NCI-H2227 (cell line): ENCODE results near the gene AGO1.
"Not testable (repeated sequence)": the region's sequence is repeated elsewhere in the genome, so short reads cannot be mapped to it uniquely, and the experiment has no call there.

Source experiments
- DNase-seq: peaks from one replicate; lab custom pipeline; 2025; ENCODE audit not compliant: unreplicated experiment; lab: John Stamatoyannopoulos, UW

The AGO1 gene

DNA sequence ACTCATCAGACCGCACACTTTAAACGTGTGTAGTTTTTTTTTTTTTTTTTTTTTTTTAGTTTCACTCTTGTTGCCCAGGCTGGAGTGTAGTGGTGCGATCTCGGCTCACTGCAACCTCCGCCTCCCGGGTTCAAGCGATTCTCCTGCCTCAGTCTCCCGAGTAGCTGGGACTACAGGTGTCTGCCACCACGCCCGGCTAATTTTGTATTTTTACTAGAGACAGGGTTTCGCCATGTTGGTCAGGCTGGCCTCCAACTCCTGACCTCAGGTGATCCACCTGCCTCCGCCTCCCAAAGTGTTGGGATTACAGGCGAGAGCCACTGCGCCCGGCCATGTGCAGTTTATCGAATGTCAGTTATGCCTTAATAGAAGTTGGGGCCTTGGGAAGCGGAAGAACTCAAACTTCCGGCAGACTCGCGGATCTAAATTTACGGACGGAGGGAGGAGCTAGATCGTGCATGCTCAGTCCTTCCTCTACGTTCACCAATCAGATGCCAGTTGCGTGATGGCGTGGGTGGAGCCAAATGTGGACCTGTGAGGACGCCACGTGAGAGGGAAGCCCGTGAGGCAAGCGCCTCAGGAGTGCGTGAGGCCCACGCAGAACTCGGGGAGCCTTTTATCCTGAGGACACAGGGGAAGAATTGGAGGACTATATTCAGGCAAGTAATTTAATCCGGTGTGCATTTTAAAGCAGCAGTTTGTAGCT, 13.6 kb upstream of the AGO1 start:
- DNase-seq = not testable (repeated sequence)

GRCh38 chr1:35870651-35871309, 12.2 kb upstream of the AGO1 start:
- no peak for DNase-seq

DNA sequence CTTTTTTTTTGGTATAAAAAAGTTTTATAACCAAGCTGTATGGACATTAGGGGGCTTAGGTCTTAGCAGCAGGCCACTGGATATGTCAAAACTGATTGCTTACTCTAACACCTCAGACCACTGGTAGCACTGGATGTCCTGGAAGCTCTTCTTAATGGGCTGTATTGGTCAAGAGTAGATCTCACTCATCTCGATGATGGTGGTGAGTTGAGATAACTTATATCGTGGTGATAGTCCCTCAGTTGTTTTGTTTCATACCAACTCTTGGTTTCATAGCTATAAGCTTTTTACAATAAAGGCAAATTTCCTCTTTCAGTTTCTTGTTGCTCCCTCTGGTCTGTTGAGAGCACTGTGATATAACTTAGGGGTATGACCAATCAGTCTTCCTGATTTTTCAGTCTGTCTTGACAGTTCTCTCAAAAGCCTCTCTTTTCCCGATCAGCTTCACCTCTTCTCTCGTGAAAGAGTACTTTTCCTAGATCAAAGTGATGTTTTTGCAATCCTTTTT, 9.7 kb upstream of the AGO1 start:
- DNase-seq = no peak

- not testable (repeated sequence) for DNase-seq
These were observed 8.9 kb upstream of the AGO1 start for GRCh38 chr1:35874115-35874514.

DNA sequence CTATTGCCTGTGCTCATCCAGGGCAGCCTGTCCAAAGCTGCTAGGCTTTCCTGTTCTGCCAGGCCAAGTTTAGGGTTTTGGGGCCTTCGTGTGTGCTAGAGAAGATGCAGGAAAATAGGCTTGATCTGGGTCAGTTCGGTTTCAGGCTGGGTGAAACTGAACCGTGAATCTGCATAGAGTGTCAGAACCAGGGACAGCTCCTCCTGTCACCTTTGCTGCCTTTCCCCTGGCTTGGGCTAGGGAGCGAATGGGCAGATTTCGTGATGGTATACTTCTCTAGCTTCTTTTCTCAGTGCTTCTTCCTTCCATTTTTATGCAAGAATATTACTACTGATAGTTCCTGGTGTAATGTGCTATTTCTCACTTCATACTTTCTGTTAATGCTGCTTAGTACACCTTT, 6.0 kb upstream of the AGO1 start:
- DNase-seq = no peak

DNA sequence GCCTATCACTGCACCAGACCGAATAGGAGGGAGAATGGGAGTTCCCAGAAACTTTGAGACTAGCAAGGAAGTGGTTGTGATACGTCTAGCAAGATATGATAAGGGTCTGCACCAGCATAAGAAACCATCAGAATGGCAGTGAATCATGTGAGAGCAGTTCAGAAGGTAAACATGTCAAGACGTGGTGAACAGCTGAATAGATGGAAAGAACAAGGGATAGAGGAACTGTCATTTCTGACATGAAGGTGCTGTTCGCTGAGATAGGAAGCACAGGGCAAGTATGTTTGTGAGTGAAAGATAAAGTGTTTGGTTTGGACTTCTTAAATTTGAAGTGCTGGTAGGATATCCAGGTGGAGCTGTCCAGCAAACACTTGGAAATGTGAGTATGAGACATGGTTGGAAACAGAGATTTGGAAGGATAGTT, 1.1 kb upstream of the AGO1 start:
- DNase-seq = no peak

GRCh38 chr1:35882586-35882944, 444 bp upstream of the AGO1 start:
- no peak for DNase-seq

DNA sequence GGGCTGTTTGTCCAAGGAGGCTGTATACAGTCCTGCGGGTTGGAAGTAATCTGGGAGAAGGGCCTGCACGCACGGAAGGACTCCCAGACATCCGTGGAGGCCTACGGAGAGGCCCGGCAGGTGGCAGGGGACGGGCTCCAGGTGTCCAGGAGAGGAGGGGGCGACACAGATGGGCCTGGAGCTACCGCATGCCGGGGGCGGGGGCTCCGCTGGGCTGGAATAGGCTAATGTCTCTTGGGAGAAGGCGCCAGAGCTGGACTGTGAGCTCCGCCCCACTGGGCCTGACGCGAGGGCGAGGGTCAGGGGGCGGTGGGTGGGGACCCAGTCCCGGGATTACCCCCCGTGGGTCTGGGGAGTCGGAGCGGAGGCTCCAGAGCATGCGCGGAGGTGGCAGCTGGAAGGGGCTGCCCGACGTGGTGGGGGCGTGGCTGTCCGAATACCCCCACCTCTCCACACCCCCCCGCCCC, 659 bp downstream of the AGO1 start:
- peak; percentile 89 for DNase-seq

DNA sequence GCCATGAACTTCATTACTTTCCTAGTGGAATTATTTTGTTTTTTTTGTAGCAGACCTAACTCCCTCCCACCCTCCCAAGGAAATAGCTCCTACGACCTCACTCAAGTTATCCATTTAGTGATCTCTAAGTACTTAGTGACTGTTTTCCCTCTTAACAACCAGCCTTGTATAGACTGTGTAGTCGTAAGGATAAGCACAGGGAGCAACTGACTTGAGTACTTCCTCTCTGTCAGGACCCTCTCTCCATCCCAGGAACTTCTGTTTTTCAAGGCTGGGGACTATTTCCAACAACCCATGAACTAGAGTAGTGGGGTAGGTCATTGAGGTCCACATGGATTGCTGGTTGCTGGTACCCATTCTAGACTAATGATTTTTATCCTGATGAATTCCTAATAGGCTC, 1.9 kb downstream of the AGO1 start:
- DNase-seq = no peak

- peak; percentile 71 for DNase-seq
These were observed 3.1 kb downstream of the AGO1 start for GRCh38 chr1:35885961-35886558.

- peak; percentile 35 for DNase-seq
These were observed 3.8 kb downstream of the AGO1 start for GRCh38 chr1:35886577-35887431.

DNA sequence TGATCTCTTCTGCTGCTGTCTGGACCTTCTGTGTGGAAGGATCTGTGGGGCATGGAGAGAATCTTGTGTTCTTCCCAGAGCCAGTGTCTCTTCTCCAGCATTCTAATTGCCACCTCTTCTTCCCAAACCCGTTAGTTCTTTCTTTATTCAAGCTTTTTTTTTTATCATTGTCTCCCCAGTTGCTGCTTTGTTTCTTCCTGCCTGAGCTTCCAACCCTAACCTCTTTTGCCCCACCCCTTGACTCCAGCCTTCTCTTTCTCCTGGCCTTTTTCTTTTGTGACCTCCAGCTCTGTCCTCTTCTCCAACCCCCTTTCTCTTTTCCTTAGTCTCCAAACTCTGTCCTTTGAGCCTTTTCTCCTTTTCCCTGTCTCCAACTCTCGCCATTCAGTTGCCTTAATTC, 4.5 kb downstream of the AGO1 start:
- DNase-seq = no peak

GRCh38 chr1:35888255-35888654, 5.2 kb downstream of the AGO1 start:
- no peak for DNase-seq

- DNase-seq = not testable (repeated sequence)
These were observed 6.0 kb downstream of the AGO1 start for GRCh38 chr1:35888981-35889380.

- no peak for DNase-seq
These were observed 10.3 kb downstream of the AGO1 start for GRCh38 chr1:35893051-35893879.

DNA sequence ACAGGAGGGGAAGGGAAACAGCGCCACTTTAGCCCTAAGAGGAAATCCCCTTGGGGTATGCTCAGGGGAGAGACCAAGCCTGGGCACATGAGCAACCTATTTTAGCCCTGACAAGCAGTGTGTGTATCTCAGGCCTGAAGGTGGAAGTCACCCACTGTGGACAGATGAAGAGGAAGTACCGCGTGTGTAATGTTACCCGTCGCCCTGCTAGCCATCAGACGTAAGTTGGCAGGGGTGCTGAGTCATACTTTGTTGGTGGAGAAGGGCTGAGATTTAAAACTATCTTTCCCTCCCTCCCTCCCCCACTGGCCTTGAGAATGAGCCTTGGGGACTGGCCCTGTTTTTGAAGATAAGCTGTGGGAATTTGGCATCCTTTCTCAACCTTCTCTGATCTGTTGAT, 11.2 kb downstream of the AGO1 start:
- DNase-seq = no peak

GRCh38 chr1:35894656-35895055, 11.6 kb downstream of the AGO1 start:
- DNase-seq = no peak

DNA sequence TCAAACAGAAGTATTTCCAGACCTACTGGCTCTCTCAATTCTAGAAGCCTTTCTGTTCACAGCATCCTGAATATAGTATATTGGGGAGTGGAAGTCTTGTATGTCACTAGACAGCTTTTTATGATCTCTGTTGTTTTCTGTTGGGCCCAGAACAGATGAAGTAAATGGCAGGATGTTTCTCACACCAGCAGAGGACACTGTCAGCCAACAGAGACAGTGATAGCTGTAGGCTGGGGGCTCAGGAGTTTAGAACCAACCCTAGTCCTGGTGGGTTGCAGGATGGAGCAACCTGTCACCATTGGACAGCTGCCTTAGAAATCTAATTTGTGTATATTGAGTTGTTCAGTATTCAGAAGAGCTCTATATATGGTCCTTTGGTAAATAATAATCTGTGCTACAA, 16.9 kb downstream of the AGO1 start:
- DNase-seq = no peak

DNA sequence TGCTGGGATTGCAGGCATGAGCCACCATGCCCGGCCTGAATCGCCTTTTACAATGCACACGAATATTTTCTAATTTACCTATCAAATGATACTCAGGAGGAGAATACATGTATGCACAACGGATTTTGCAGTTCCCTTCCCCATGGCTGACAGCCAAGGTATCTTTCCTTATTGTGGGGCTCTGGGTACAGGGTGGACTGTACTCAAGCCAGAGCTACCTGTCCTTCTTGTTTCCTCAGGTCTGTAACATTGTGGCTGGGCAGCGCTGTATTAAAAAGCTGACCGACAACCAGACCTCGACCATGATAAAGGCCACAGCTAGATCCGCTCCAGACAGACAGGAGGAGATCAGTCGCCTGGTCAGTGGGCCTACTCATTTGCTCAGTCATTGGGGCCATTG, 18.2 kb downstream of the AGO1 start:
- DNase-seq = no peak

- no peak for DNase-seq
These were observed 19.7 kb downstream of the AGO1 start for GRCh38 chr1:35902671-35903070.
